Effector CD4-positive, alpha-beta T cell (primary cell): Measurements from ENCODE around the gene ANG.

Experiments
- DNase-seq: peaks from one replicate; pipeline ENCODE4 v3.0.0-alpha.2; 2020

Gene ANG

DNA sequence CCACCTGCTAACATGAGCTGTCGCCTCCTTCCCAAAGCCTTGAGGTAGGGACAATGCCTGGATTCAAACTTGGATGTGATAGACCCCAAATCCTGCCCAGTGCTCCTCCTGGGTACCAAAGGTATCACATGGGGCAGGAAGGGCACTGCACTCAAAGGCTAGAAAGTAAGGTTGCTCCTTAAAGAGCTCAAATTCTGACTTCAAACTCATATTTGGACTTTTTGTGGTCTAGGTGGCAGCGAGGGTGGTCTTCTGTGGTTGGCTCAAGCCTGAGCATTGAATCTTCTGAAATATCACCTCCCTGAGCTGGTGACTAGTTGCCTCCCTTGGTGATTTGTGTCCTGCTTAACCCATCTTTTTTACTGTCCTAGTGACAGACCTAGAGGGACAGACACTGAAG, 12.5 kb upstream of the ANG start:
- DNase-seq, result no peak

DNA sequence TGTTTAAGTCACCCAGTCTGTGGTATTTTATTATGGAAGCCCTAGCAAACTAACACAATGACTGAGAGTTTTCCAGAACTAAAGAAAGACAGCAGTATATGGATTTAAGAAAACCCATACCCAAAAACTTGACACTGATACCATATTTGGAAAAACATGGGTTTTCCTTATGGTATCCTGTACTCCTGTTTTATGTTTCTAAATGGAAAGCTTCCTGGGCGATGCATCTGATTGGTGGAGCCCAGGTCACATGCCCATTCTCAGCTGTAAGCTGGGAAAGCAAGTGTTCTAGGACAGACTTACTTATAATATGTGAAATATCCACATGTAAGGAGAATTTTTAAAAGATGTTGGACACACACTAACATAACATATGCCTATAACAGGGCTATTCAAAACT, 8.7 kb upstream of the ANG start:
- no peak for DNase-seq

DNA sequence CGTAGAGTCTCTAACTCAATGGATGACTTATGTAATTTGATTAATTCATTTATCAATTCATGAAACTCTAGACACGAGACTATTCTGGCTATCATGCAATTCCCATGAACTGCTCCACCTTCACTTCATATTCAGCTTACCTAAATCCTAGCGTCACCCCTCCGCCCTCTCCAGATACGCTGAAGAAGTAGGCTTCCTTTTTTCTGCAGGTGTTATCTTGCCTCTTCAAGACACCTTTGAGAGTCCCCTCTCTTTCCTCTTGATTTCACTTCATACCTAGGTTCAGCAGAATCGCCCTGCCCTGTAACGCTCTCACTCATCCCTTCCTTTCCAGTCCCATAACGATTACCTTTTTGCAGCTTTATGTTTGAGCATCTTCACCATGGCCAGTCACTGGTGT, 8.2 kb upstream of the ANG start:
- no peak for DNase-seq

DNA sequence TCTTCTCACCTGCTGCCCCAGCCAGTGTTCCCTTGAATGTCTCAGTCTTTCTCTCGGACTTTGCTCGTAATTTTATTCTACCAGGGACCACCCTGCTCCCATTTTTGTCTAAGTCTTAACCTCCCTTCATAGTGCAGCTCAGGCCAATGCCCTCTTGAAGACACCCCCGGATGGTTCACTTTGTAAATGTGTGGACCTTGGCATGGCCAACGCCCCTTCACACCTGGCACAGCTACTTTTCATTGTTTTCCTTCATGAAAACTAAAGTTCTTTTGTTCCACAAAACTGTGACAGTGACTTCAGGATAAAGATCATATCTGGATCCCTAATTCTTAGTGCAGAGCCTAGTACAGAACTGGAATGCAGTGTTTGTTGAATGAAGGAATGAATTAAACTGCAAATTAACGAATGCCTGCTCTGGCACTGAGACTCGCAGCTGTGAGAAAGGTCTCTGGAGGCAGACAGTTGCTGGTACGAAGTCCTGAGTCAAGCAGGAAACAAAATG, 7.7 kb upstream of the ANG start:
- DNase-seq, result no peak

DNA sequence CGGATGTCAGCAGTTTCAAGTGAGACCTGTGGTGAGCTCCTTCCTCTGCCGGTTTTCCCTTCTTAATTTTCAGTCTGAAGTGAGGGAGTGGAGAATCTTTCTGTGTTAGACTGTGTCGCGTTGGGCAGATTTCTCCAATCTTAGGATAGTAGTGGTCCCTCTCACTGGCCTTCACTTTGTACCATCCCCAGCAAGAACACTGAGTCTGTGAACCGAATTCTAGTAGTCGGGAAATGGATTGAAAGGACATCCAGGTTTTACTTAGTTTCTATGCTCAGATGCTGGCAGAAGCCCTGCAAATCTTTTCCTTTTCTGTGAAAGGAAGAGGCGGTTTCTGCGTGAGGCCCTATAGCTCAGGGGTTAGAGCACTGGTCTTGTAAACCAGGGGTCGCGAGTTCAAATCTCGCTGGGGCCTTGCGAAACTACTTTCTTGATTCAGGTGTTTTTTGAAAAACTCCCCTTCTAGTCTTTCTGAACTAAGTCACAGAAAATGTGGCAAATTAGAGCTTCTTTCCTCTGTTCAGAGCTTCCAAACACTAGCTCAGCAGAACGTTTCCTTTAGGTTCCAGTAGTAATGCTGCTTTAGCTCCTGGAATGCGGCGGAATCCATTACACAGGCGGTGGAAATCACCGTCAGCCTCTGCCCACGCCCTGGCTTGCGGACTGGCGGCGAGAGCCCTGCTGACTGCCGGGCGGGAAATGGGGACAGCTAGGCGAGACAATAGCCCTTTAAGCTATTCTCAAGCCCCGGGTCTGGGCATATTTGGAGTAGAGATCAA, 7.0 kb upstream of the ANG start:
- peak; percentile 78 for DNase-seq

DNA sequence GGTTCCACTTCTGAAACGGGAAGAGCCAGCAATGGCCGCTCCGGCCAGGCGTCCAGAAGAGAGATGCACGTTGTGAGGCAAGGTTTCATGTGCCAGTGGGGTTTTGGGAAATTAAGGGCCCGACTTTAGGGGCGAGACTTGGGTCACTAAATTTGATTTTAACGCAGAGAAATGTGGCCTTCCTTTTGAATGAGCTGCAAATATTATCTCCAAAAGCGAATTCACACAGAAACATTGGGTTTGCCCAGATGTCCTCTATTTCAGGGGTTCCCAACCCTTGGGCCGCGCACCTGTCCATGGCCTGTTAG, 6.5 kb upstream of the ANG start:
- DNase-seq, result no peak

DNA sequence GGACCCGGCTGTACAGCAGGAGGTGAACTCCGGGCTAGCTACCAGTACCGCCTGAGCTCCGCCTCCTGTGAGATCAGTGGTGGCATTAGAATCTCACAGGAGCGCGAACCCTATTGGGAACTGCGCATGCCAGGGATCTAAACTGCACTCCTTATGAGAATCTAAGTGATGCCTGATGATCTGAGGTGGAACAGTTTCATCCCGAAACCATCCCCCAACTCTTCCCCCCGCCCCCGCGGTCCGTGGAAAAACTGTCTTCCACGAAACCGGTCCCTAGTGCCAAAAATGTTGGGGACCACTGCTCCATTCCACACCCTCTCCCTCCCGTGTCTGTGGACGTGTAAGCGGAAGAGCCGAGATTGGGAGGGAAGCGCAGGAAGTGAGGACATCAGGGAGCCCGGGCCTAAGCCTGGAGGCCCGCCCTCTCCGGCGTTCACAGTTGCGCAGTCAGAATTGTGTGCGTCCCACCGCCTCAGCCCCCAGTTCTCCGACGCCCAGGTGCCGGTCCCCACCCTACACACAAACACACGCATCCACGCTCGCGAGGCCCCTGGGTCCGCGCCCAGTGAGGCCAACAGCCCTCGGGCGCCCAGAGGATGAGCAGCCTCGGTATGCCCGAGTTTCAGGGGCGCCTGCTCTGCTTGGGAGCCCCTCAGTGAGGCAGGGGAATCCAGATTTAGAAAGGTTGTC, 6.0 kb upstream of the ANG start:
- DNase-seq, result peak; percentile 71

DNA sequence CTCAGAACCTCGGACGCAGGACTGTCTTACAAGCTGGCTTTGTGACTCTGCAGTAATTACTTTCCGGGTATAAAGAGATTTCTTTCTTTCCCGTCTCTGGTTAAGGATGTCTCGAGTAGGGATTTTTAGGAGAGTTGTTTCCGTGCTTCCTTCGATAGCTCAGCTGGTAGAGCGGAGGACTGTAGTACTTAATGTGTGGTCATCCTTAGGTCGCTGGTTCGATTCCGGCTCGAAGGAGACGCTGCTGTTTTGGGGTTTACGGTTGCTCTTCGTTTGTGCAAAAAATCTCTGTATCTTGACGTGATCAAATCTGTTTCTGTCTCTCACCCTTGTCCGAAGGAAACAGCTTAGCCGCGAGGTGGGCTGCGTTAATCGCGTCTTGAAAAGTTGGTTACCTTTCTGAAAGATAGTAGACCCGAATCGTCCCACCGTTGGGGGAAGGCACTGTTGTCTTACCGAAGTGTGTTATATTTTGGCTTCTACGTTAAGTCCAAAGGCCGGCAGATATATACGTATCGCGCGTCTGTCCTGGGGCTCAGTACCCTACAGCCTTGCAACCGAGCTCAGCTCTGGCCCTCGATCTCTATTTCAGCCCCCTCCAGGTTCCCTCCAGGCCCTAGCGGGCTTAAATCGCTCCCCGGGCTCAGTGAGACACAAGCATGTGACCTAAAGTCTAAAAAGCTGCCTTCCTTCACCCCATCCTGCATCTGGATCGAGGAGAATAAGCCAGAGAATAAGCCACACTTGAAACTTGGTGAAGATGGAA, 5.3 kb upstream of the ANG start:
- DNase-seq, result peak; percentile 55

DNA sequence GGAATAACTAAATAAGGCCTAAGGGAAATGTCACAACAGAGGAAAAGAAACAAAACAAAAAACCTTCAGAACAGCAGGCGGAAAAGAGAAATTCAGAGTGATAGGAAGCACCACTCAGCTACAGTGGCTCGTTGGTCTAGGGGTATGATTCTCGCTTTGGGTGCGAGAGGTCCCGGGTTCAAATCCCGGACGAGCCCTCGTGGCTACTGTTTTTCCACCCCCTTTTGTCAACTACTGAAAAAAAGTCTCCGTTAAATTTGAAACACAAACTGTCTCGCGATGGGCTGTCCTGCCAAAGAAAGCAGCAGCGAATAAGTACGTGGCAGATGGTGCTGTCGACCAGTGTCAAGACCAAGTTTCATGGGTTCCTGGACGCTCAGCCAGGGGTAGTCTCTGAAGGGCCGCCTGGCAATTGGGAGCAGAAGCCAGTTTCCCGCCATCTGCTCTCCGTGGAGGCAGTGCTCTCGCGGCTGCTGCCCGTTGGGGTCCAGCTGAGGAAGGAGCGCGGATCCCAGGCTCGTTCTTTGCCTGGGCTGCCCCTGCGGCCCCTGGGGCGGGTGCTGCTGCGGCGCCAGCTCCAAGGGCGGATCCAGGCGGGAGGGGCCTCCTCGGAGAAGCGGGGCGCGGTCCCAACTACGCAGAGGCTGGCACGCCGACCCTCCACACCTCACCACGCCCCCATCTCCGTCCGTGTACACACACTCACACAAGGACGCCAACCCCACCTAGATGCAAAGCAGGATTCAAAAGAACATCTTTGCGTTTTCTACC, 4.5 kb upstream of the ANG start, which contains the start of gene RNASE4:
Gene RNASE4, plus strand, starts transcription at position 670 of the 771 bp plus-strand sequence. CDS start 14,812 bp downstream, outside the sequence.
- peak; percentile 69 for DNase-seq

DNA sequence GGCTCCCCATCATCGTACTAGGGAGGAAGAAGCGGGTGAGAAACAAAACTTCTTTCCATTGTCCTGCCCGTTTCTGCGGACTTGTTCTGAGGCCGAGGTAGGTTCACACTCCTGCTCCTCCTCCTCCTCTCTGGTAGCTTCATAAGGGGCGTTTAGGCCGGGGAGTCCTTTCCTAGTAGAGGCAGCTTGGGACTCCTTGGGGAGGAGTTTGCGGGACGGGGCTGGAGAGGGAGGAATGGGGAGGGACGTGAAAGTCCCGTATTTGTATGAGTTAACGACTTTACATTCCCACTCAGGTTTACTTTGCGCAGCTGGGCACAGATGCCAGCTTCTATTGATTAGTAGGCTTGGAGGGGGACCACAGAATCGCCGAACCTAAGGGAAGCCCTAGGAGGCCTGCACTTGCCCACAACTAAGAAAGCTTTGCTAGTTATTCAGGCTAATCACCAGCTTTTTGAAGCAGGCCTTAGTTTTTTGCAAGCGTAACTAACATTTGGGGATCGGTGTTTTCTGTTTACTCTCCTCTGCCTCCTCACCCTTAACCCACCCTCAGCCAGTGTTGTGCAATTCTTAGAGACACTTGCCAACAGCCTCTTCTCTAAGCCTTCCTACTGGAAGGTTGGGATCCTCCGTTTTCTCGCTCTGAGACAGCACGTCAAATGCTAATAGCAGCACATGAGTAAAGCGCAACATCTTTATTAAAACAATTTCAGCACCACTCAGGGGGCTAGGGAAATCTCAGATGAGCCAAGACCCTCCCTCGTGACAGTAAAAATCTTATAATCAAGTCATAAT, 3.7 kb upstream of the ANG start:
- no peak for DNase-seq

DNA sequence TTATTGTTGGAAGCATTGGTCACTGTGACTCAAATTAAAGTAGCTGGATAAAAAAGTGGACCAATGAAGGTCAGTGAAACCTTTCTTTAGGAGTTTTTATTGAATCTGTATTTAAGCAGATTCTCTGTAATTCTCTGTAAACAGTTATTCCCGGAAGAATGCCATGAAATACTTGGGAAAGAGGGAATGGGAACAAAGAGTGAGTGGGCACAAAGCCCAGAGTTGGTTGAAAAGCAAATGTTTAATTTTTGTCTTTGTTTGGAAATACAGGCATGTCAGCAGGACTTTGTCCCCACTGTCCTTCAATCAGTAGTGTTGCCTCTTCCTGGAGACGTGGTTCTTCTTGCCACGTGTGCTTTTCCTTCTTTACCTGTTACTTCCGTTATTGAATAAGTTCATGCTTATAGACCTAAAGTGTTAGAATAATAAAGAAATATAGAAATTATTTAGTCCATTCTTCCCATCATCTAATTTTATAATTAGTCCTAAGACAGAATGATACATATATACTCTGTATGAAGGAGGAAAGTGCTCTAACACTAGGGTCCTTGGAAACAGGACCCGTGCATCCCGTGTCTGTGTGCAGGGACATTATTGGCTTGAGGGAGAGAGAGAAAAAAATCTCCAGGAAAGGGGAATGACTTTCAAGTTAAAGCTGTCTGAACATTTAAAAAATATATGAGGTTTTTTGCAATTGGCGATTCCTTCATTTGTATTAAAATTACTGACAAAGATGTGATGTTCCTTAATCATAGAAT, 2.0 kb upstream of the ANG start:
- no peak for DNase-seq

DNA sequence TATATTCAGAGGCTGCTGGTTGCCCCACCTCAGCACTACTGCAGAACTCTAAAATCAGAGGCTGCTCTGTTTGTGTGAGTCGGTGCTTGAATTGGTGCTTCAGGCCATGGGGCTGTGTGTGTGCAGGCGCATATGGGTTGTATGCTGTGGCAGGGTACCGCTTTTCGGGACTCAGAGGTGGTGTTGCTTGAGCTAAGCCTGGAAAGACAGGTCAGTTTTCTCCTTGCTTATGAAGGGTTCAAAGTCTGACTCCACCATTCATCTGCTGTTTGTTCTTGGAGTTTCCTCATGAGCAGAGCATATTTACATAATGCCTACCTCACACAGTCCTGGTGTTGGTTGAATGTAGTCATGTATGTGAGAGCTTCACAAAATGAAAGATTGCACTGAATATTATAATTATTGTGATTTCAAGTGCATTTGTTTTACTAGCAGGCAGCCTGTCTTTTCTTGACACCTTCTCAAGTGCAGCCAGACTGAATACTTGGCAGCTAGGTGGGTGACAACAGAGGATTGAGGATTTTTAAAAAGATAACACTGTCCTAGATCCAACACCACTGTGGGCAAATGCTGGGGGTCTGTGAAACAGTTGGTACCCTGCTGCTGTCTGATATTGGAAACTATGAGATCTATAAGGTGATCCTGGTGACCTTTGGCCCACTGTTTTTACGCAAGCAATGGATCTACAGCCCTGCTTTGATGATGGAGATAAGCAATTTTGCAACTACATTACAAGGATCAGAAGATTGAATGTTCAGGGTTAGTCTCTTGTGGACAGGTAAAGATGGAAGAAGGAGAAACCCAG, 1.0 kb upstream of the ANG start:
- DNase-seq, result no peak

DNA sequence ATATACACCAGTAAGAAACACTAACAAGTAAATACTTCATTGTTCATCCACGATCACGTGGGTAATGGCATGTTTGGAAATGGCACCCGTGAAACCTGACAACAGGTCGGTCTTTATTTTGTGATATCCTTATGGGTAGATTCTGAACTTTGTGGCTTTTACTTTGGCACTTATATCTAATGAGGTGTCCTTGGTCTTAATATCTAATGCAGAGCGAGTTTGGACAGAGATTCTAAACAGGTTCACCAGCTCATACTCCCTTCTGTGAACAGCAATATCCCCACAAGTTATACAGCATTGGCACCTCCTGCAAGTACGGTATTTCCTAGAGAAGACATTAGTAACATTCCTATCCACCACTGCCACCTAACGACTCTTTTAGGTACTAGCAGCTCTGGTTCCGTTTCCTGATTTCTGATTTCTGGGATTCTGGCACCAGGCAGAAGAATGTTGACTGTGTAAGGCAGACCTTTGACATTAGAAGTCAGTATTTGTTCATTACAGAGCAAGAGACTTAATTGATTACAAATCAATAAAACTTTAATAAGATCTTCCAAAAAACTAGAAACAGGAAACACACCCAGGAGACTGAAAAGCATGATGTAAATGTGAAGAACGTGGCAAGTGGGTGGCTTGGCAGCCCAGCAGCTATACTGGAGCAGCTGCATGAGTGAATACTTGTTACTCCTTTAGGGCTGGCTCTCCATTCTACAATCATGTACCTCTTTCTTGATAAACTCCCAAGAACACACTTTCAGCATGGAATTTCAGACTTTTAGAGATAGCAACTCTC, 2.5 kb downstream of the ANG start:
- DNase-seq, result peak; percentile 36

DNA sequence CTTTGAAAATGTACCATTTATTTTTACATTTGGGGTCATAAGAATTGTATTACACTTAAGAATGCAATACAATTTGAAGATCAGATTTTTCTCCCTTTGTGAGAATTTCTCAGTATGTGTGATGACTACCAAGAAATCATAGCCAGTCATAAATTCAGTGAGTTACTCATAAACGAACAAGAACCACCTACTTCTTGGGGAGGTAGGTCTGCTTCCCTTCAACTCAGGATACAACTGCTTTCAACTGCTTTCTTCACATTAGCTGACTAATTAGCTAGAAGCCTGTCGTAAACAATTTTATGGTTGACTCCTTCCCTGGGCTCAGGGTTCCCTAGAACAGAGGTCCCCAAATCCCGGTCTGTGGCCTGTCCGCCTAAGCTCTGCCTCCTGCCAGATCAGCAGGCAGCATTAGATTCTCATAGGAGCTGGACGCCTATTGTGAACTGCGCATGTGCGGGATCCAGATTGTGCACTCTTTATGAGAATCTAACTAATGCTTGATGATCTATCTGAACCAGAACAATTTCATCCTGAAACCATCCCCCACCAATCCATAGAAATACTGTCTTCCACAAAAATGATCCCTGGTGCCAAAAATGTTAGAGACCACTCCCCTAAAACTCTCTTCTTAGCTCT, 3.7 kb downstream of the ANG start:
- DNase-seq, result no peak

DNA sequence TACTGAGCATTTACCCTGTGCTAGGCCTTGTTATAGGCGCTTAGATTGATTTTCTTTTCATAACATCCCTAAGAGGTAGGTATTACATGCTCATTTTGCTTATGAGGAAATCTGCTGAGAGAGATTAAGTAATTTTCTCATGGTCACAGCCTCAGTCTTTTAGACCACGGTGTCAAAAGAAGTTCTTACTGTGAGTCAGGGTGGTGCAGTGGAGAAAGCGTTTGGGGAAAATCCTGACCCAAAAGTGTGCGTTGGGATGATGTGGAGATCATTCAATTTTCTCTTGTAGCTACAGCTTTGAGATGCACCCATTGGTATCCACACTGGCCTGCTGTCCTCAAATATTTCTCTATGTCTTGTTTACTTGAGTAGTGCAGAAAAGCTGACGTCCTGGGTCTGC, 8.2 kb downstream of the ANG start:
- DNase-seq, result no peak

DNA sequence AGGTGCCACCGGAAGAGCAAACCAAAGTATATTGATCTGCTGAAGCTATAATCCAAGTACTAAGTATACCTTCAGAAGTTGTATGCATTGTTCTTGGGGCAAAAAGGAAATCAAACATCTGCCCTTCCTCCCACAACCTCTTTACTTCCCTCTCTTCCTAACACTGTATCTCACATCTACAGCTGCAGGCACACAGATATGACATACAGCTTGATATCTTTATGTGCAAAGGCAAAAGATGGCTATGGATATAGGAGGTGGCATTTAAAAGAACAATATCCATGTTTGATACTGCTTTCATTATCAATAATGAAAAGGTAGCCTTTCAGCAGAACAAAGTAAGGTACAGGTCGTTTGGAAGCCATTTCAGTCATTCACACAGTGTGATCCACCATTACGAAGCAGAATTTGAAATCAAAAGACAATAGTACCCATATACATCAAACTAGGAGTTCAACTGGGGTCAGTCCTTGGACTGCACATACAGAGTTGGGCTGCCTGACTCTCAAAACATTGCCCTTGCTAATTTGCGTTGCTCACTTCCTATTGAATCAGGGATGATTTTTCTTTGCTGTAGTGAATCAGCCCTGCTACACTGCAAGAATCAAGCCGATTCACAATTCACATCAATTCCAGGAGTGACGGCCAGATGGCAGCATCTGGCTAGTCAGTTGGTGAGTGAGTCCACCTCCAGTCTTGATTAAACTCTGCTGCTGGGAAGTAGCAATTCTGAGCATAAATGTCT, 8.9 kb downstream of the ANG start:
- DNase-seq, result peak; percentile 52

DNA sequence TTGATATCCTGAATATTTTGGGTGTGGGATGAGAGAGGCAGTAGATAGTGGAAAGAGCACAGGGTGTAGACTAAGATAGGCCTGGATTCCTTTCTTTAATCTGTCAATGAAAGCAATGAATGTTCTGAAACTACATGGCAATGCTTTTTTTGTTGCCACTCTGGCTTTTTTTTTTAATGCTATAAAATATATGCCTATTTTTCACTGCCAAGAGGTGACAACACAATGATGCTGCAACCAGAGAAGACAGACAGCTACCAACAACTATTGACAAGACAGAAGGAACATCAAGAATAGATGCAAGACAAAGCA, 9.4 kb downstream of the ANG start:
- DNase-seq, result no peak

DNA sequence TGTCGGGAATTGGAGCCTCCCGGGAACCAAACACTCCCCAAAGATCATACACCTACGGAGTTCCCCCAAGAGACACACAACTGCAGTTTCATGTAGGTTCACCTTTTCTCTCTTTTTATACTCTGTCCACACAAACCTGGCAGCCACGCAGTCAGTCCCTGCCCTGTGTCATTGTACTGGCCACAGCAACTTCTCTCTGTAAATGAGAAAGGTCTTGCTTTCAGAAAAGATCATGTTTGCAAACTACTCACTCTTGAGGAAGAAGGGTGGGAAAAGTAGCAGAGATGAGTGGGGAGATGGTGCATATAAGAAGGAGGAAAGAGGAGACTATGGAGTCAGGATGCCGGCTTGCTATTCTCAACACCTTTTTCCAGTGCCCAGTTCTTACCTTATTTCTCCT, 10.4 kb downstream of the ANG start:
- DNase-seq, result no peak
